ENCODE measurements around the gene MAP7D2.

GRCh38 chrX:20159797-20160385, 43.2 kb upstream of the MAP7D2 start:
- no peak for TF ChIP-seq EP300 (IDR thresholded peaks at IDR 0.05; ENCODE audit: low read depth)
- TF ChIP-seq, protein P1, sequence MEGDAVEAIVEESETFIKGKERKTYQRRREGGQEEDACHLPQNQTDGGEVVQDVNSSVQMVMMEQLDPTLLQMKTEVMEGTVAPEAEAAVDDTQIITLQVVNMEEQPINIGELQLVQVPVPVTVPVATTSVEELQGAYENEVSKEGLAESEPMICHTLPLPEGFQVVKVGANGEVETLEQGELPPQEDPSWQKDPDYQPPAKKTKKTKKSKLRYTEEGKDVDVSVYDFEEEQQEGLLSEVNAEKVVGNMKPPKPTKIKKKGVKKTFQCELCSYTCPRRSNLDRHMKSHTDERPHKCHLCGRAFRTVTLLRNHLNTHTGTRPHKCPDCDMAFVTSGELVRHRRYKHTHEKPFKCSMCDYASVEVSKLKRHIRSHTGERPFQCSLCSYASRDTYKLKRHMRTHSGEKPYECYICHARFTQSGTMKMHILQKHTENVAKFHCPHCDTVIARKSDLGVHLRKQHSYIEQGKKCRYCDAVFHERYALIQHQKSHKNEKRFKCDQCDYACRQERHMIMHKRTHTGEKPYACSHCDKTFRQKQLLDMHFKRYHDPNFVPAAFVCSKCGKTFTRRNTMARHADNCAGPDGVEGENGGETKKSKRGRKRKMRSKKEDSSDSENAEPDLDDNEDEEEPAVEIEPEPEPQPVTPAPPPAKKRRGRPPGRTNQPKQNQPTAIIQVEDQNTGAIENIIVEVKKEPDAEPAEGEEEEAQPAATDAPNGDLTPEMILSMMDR (IDR thresholded peaks at IDR 0.05): no peak

Measured in transverse colon (tissue), 3 donors.